Lower lobe of right lung (tissue), 2 donors: ENCODE results near the gene TNFSF13B. TPM values are rescaled to one million over a fixed set of nuclear protein-coding genes. Genes with fewer than 3 reads are reported as not detected.

Source experiments
- ATAC-seq, 2 donors: fragments of 200-7000 bp; cut with Tn5 transposase; one replicate each; pipeline ENCODE4 v1.9.1; 2020 to 2022; ENCODE audit warnings: mild to moderate bottlenecking in 2 of 2, moderate library complexity in 2 of 2
- DNase-seq: peaks from one replicate; pipeline ENCODE4 v3.0.0-alpha.2; 2020
- H3K27ac ChIP-seq: fragments of 200-600 bp; one replicate; pipeline ENCODE4 v1.8.0; 2022
- H3K27me3 ChIP-seq: fragments of 200-600 bp; one replicate; pipeline ENCODE4 v1.8.0; 2022; ENCODE audit warnings: low read depth
- H3K36me3 ChIP-seq: fragments of 200-600 bp; one replicate; pipeline ENCODE4 v1.8.0; 2022; ENCODE audit warnings: mild to moderate bottlenecking
- H3K4me1 ChIP-seq: fragments of 200-600 bp; one replicate; pipeline ENCODE4 v1.8.0; 2022
- H3K4me3 ChIP-seq: fragments of 200-600 bp; one replicate; pipeline ENCODE4 v1.8.0; 2022; ENCODE audit warnings: mild to moderate bottlenecking
- H3K9me3 ChIP-seq: fragments of 200-600 bp; one replicate; pipeline ENCODE4 v1.8.0; 2022
- CTCF ChIP-seq: fragments of 200-600 bp; IDR thresholded peaks from one replicate; pipeline ENCODE4 v1.8.0; 2022; ENCODE audit warnings: antibody characterized with exemption, mild to moderate bottlenecking
- intact Hi-C: fragments of 100-400 bp; cut with DNase I; formaldehyde crosslinking; loops from one replicate; pipeline ENCODE4 v1.11.0; 2022
- long read RNA-seq: library from polyadenylated mRNA; unstranded; transcript quantifications from one replicate; pipeline ENCODE4 v2.0.0, GENCODE V29; 2021
- total RNA-seq: library from RNA; stranded (reverse); fragmentation: NEBNext Ultra II Directional; extraction: Animal tissue kit (Norgen Biotek cat#: 25700); gene quantifications from one replicate; pipeline ENCODE4 v1.2.1, GENCODE V29; 2021
- donor health status: DM: no; HTN: yes; CAD: no; lungs with severe emphysema.

Gene TNFSF13B, protein sequence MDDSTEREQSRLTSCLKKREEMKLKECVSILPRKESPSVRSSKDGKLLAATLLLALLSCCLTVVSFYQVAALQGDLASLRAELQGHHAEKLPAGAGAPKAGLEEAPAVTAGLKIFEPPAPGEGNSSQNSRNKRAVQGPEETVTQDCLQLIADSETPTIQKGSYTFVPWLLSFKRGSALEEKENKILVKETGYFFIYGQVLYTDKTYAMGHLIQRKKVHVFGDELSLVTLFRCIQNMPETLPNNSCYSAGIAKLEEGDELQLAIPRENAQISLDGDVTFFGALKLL
- total RNA-seq, result 26.6 TPM
- long read RNA-seq, transcript TNFSF13B-201 (6 exons, 2,582 nt), result major isoform, 31 of 36 reads
- long read RNA-seq, partial matches to known transcripts, result 1 of 36 reads
- long read RNA-seq, other reads (novel, unspliced or antisense), result 1 of 36 reads

- Histone ChIP-seq H3K27ac (peak within 1 kb of the TSS; percentile 82), H3K9me3 (no peaks in the 10 kb centered on the region), H3K36me3 (no peaks in the 10 kb centered on the region), H3K4me1 (peaks cover 24% of the 10 kb centered on the region), H3K27me3 (no peaks in the 10 kb centered on the region), H3K4me3 (peak within 1 kb of the TSS; percentile 55)
- TF ChIP-seq CTCF, result no peak
- intact Hi-C loops, result no loop called here
- ATAC-seq (peak; percentile 76 to 82), DNase-seq (peak; percentile 69)
Measured at GRCh38 chr13:108269601-108270328, at the start of gene TNFSF13B. TNFSF13B (plus strand) TSS chr13:108269718; CDS start chr13:108269896, 178 bp downstream.

GRCh38 chr13:108220041-108220440 is 49.5 kb upstream of the TNFSF13B start:
- no peak for TF ChIP-seq CTCF
- intact Hi-C loops, result no loop called here
- DNase-seq, result peak; percentile 46
- Histone ChIP-seq H3K36me3 (no peaks in the 10 kb centered on the region), H3K4me1 (peaks cover 65% of the 10 kb centered on the region), H3K9me3 (no peaks in the 10 kb centered on the region), H3K27ac (no peak overlapping the region), H3K27me3 (no peaks in the 10 kb centered on the region), H3K4me3 (peak overlapping the region; percentile 95)
- ATAC-seq, result peak in 1 of 2 donors; percentile 10

- no peaks in the 10 kb centered on the region for H3K27me3 ChIP-seq
- no peaks in the 10 kb centered on the region for H3K9me3 ChIP-seq
- H3K4me1 ChIP-seq, result peaks cover 69% of the 10 kb centered on the region
- TF ChIP-seq CTCF, result no peak
- no peak overlapping the region for H3K4me3 ChIP-seq
- intact Hi-C loops, result no loop called here
- H3K27ac ChIP-seq, result no peak overlapping the region
- no peaks in the 10 kb centered on the region for H3K36me3 ChIP-seq
- DNase-seq (no peak), ATAC-seq (no peak)
Measured at GRCh38 chr13:108223687-108224503, 45.6 kb upstream of the TNFSF13B start.

DNA sequence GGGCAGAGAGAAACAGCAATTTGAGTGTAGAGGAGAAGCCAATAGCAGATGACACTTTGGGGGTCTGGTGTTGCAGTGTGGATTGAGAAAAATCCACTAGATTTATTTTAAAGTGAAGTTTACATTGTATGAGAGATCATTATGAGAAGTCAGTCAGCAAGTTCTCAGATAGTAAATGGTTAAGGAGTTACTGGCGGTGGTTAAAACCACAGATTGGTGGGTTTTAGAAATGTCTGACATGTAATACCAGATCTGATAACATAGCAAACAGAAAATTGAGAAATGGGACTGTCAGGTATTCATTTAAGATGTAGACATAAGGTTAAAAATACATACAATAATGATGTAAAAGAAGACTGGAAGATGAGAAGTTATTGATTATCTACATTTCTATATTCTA is 44.1 kb upstream of the TNFSF13B start:
- H3K4me3 ChIP-seq, result no peak overlapping the region
- H3K36me3 ChIP-seq, result peaks cover 4% of the 10 kb centered on the region
- H3K27ac ChIP-seq, result no peak overlapping the region
- ATAC-seq (no peak), DNase-seq (no peak)
- peaks cover 58% of the 10 kb centered on the region for H3K4me1 ChIP-seq
- no peaks in the 10 kb centered on the region for H3K9me3 ChIP-seq
- no peaks in the 10 kb centered on the region for H3K27me3 ChIP-seq
- intact Hi-C loops, result no loop called here
- TF ChIP-seq CTCF, result no peak

GRCh38 chr13:108226184-108226583 is 43.3 kb upstream of the TNFSF13B start:
- no peak overlapping the region for H3K27ac ChIP-seq
- peak; percentile 15 to 44 for ATAC-seq

More at GRCh38 chr13:108226184-108226583, 43.3 kb upstream of the TNFSF13B start:
- H3K4me1 ChIP-seq, result peaks cover 56% of the 10 kb centered on the region
- intact Hi-C loops, result no loop called here
- no peak for DNase-seq
- no peaks in the 10 kb centered on the region for H3K27me3 ChIP-seq
- TF ChIP-seq CTCF, result no peak
- H3K36me3 ChIP-seq, result peaks cover 4% of the 10 kb centered on the region
- no peak overlapping the region for H3K4me3 ChIP-seq
- H3K9me3 ChIP-seq, result no peaks in the 10 kb centered on the region
